ENCODE measurements around the gene GPC5.

The GPC5 gene

DNA sequence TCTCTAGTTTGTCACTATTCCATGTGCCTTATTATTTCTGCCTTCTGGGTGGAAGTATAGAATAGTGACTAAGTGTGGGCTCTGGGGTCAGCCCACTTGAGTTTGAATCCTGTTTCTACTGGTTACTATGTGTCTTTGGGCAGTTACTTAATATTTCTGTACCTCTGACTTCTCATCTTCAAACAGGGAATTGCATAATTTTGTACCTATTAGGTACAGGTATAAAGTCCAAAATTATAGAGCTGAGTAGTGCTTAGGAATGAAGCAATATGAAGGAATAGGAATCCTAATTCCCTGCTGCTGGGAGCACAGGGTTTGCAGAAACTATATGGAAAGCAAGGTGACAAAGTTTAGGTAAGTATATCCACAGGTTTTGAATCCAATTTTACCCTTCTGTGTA, 564.5 kb downstream of the GPC5 start:
- no peak for DNase-seq (ENCODE audit: low read depth in 2 of 2)

DNA sequence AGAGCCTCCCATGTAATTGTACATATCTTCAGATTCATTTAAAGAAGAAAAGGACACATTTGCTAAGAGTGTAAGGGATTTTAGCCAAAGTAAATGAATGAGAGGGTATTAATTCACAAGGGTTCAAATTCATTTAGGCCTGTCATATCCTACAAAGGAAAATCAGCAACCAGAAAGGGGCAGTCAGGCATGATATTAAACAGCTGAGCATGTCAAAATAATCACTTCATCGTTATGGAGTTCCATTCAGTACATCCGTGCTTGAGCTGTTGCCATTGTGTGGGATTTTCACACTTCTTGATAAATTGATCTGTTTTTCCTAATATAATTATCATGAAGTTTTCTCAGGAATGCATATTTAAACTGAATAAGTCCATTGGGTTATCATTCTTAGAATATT, 567.1 kb downstream of the GPC5 start:
- DNase-seq (ENCODE audit: low read depth in 2 of 2): no peak

DNA sequence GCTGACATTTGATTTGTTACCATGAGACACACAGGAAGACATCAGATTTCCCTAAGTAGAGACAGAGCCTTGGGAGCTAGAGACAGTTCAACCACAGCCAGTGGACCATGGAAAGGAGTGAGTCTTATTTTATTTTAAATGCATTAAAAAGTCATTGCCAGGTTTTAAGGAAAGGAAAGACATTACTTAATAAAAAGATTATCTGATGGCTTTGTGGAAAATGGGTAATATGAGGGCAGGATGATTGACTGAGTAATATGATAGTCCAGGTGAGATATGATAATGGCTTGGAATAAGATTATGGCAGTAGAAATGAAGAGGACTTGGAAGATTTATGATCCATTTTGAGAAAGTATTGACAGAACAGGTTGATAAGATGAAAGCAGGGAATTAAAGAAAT, 580.1 kb downstream of the GPC5 start:
- no peak for DNase-seq (ENCODE audit: low read depth in 2 of 2)

DNA sequence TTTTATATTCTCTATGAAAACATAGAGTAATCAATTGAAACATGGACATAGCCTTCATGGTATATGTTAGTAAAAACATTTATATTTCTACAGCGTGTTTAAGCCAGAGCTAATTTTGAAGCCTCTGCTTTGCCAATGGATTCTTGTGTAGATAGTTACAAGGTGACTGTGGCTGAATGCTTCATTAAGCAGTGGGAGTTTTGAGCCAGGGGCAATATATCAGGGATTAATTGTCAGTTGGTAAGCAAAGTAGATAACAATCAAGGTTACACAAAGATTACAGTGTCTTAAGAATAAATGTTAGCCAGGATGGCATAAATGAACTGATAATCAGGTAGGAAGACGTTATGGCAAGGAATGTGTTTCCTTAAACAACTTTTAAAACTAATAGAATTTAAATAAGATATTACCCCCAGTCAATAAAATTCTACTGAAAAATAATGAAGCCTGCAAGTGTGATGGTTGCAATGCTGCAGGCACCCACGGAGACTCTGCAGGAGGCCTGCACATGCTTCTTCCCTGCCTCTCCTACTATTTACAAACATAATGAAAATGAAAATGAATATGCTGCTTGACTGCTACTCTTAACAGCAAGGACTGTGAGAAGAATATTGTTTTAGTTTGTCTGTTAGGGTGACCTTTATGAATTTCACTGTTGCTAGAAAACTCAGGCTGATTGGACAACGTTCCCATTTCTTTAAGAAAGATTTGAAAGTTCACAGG, 588.5 kb downstream of the GPC5 start:
- DNase-seq (ENCODE audit: low read depth in 2 of 2): no peak

DNA sequence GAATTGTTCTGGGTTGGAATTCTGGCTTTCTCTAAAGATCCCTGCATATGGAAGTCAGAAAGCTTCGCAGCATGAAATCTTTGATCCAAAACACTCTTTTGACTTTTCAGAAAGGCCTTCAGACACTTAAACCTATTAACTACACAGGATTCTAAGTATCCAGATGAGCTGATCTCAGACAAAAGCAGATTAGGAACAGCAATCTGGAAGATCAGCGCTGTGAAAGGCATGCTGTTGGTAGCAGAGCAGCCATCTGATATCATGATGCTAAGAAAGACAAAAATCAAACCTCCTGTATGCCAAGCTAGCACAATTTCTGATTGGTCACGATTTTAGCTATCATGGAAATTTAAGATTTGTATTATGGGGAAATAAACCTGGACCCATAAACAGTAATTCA, 589.9 kb downstream of the GPC5 start:
- no peak for DNase-seq (ENCODE audit: low read depth in 2 of 2)

DNA sequence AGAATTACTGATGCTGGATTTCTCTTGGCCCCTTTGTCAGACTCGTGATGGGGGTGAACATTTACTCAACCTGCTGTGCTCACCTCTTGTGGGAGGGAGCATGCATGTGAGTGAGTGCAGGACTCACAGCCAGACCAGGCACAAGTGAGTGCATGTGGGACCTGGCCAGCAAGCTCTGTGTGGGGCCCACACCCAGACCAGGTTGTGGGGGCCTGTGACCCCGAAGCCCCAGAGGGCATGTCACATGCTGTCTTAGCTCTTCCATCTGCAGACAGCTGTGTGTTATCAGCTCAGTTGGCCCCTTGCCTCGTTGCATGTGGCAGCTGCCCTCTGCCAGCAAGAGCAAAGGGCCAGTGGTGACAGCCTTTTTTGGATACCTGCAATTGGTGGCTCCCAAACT, 614.4 kb downstream of the GPC5 start:
- no peak for DNase-seq (ENCODE audit: low read depth in 2 of 2)

DNA sequence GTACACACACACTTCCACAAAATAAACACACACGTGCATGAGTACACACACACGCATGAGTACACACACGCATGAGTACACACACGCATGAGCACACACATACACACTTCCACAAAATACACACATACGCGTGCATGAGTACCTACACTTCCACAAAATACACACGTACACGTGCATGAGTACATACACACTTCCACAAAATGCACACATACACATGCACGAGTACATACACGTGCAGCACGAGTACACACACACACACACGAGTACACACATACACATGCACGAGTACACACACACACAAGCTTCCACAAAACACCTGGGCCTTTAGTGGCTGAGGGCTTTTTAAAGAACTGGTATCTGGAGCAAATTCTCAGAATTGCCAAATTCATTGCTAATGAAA, 619.3 kb downstream of the GPC5 start:
- DNase-seq (ENCODE audit: low read depth in 2 of 2): no peak

DNA sequence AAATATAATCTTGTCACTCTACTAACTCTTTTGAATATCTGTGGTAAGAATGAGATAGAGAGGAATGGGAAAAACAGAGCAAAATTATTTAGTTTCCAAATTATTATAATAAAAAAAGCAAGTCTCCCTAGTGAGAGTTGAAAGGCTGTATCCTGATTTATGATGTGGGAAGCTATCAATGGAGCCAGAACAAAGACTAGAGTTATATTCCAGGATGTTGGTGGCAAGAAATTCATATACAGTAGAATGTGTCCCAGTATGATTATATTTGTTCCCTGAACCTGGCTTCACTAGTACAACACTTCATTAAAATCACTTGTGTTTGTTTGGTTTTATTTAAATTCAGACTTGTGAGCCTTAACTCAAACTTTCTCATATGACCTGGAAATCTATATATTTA, 630.3 kb downstream of the GPC5 start:
- DNase-seq (ENCODE audit: low read depth in 2 of 2): no peak

DNA sequence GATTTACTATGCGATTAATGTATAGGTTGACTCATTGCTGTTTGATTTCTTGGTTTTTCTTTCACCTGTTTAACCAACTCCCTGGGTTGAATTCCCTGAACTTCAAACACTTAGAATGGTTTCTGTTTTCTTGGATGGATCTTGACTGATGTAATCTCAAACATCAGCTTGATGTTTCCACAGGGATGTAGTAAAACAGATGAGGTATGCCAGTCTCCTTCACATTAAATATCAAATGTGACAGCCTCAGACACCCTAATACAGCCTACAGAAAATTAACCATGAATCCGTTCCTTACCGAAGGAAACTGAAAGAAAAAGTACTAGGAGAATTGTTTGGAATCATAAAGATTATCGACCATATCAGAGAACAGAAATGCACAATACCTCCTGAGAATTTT, 631.2 kb downstream of the GPC5 start:
- DNase-seq (ENCODE audit: low read depth in 2 of 2): no peak

DNA sequence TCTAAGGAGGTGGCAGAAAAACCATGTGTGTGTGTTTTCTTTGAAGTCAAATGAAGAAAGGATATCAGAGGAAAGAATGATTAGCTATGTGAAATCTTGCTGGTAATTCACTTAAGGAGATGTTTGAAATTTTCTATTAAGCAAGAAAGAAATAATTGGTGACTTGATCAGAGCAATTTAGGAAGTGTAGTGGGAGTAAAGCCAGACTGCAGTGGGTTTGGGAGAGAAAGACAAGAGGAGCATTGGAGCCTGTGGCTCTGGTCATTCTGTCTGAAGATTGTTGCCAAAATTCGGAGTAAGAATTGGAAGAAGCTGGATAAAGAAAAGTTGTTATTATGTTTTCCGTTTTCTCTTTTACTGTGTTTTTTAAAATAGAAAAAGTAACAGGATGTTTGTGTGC, 640.5 kb downstream of the GPC5 start:
- DNase-seq (ENCODE audit: low read depth in 2 of 2): no peak

DNA sequence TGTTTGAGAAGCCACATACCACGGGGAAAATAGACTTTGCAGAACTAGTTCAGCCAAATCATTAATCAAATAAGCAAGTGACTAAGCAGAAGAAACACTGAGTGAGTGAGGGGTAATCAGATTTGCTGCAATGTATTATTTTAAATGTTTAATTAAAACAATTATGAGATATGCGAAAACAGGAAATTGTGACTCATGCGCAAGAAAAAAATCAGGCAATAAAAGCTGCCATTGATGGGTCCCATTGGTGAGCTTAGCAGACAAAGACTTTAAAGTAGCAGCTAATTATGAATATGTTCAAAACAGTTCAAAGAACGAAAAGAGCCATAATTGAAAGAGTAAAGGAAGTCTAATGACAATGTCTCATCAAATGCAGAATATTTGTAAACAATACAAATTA, 644.1 kb downstream of the GPC5 start:
- no peak for DNase-seq (ENCODE audit: low read depth in 2 of 2)

DNA sequence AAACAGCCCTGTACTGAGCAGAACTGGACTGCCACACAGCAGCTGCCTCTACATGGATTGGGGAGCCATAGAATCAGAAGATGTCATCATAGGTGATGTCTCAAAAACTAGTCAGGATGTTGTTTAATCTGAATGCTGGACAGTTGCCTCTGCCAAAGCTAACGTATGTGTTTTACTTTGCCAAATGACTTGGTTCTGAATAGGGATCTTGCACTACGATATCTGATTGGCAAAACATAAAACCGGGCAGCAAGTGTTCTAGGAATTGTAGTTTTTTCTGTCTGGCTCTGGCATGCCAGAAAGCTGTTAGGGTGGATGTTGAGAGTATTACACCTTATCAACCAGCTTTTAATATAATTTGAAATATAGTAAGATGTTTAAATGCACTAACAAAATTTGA, 645.9 kb downstream of the GPC5 start:
- no peak for DNase-seq (ENCODE audit: low read depth in 2 of 2)

DNA sequence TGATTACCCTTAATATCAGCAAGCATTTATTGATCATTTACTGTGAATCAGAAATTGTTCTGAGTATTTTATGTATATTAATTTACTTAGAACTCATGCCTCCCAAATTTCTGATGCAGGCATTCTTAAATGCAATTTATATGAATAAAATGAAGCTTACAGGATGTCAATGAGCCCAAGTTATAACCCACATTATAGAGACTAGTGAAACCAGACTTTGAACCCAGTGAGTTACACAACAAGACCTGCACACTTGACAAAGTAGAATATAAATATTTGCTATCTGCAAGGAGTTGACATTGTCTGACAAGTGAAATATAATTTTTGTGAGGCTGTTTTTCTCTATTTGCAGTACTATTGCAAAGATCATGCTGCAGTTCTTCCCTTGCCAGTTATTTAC, 656.0 kb downstream of the GPC5 start:
- DNase-seq (ENCODE audit: low read depth in 2 of 2): no peak

DNA sequence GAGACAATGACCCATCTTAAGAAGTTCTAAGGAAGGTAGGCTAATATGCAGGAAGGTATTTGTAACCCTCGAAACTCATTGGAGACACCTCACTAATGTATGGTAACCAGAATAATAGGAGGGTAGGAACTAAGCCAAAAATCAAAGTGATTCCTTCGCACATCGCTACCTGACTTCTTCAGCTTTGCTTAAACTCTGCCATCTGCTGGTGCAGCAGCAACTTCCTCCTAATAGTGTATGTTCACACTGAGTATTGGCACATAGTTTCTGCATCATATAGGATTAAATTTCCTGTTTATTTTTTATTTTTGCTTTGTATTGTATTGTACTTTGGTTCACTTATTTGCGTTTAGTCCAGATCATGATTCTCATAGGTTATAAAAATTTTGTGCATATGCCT, 676.2 kb downstream of the GPC5 start:
- no peak for DNase-seq (ENCODE audit: low read depth in 2 of 2)

DNA sequence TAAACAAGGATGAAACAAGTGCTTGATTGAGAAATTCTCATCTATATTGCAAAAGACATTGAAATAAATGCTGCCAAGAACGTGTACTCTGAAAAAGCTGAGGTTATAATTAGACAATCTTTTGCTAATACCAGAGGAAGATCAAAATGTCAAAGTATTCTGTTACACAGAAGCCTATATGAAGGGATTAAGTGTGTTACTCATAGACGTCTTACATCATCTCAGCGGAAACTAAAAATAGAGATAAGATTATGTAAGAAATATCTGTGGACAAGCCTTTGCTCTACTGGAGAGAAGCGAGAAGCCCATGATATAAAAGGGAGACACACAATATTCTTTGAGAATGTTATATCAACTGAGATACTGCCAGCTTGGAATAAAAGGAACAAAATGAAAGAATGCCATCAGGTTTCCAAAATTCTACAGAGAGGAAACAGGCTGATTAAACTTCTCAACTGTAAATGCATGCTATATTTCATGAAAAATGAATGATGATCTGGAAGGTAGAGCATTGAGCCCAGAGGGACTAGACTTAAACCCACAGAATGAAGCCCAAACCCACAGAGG, 699.0 kb downstream of the GPC5 start:
- no peak for DNase-seq (ENCODE audit: low read depth in 2 of 2)

DNA sequence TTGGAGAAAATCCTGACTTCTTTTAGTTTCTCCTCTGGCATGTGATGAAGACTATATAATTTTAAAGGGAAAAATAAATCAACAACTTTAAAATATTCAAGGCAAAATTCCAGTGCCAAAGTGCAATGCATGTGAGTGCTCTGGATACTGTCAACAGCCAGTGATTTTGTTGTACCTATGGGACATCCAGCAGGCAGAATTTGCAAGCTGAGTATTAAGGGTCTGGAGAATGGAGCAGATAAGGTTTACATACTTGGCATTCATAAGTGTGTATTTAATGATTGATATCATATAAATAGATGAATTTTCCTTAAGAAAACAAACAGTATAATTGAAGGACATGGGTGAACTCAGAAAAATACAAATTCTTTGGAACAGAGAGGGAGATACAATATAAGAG, 703.4 kb downstream of the GPC5 start:
- DNase-seq (ENCODE audit: low read depth in 2 of 2): no peak

DNA sequence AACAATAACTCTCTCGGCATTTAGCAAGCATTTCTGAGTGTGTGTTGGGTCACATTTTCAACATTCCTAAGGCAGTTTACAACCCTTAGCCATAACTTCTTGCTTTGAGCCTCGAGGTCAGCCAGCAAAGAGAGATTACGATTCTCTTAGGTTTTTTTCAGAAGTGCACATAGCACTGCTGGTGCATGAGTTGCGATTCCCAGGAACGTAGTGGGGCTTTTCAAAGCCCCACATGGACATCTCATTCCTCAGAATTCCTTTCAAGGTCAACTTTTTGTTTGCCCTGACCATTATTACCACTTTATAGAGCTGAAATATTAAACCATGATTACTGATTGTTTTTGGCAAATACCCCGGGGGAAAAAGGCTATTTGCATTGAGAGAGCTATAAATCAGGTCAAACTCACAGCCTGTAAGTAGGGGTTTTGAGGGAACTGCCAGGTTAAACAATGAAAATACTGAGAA, 705.3 kb downstream of the GPC5 start:
- DNase-seq (ENCODE audit: low read depth in 2 of 2): peak in 1 of 2 experiments; percentile 10

DNA sequence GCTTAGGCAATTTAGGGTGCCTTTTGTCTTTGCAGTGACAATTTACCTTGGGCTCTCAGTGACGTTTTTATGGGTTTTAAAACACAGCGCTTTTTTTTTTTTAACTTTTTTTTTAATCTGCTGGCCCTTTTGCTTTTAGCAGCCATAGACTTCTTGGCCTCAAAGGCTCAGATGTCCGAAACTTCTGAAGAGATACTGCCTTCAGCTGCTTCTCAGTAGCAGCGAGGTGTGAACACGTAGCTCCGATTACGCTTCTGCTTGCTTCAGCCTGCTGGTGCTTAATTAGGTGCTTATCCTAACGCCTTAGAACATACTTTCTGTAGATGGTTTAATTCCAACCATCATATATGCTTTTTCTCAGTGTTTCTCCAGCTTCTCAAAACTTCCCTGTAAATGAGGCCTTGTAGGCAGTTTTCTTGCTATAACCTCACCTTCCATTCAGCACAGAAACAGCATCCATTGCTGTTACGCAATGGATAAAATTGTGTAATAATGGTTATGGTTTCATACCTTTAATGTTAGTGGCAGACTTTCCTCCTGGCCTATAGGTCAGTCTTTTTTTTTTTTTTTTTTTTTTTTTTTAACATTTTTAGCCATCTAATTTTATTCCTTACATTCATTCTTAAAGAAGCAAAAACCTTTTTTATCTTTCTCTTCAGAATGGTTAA, 723.9 kb downstream of the GPC5 start:
- DNase-seq (ENCODE audit: low read depth in 2 of 2): no peak

DNA sequence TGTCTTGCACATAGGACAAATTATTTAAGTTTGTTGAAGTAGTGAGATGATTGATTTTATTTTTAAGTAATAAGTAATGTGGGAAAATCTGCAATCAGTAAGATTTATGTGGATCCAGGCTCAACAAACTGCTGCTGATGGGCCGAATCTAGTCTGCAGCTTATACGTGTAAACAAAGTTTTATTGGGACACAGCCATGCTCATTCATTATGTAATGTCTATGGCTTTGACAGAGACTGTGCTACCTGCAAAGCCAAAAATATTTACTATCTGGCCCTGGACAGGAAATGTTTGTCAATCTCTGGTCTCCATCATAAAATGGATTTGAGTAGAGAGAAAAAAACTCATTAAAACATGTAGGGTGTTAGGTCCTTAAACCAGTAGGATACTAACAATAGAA, 728.0 kb downstream of the GPC5 start:
- DNase-seq (ENCODE audit: low read depth in 2 of 2): no peak

DNA sequence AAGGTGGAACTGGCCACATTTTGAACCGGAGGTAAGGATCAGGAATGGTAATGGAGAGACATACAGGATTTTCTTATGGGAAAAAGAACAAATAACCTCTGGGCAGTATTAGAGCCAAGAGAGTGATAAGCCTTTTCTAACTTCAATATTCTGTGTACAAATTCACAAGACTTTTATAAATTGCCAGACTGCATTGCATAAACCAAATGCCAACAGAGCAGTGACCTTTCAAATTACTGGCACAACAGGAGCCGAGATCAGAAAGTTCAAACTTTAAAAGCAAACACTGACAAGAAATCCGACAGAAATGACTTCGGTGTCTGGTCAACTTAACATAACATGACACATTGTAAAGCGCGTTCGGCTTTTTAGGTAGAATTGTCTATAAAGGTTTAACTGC, 737.1 kb downstream of the GPC5 start:
- DNase-seq (ENCODE audit: low read depth in 2 of 2): no peak

DNA sequence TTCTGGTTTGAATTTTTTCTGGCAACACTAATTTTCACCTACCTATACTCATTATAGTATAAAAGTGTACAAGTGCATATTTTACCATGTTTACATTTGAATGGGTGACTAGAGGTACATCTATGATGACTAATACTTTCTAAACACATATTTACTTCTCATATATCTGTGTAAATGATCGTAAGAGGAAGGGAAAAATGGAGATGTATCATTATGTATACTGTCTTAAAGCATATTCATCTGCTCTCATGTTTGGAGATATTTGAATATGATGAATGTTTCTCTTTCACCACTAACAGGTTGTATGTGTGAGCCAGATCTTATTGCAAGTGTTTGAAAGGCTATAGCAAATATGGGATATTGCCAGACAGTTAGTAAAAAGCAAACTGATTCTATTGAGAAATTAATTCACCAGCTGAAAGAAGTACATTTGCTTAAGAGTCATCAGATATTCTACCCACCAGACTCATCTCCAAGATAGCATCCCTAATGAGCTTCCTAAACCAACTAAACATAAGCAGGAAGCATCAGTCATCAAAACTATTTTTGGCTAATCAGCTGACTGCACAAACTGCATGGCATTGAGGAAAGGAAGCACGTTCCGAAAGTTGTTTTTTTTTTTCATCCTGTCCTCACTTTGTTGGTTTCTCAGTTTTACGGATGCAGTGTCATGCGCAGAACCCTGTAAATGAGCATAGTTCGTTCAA, 738.2 kb downstream of the GPC5 start:
- no peak for DNase-seq (ENCODE audit: low read depth in 2 of 2)

DNA sequence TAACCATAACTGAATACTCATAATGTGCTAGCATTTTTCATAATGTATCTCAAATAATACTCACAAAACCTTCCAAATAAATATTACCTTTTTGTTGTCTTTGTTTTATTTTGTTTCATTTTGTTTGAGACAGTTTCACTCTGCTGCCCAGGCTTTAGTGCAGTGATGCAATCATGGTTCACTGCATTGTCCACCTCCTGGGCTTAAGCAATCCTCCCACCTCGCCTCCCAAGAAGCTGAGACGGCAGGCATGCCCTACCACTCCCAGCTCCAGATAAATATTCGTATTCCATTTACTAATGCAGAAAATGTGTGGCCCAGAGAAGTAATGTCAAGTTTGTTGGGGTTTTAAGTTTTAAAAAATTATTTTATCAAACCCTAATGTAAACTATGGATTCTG, 739.1 kb downstream of the GPC5 start:
- no peak for DNase-seq (ENCODE audit: low read depth in 2 of 2)

DNA sequence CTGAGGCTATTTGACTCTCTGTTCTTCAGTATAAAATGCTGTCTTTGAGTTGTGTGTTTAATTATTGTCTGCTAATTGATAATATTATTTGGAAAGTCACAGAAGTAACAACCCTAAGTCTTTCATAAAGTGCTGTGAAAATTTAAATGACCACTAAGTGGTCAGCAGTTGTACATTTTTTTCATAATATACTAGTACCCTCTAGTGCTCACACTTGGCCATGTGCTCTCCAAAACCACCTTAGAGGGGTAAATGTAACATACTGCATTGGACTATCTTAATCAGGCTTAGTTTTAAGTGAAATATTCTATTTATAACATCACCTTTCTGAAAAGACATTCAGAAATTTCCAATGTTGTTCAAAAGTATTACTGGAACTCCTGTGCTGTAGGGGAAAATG, 745.3 kb downstream of the GPC5 start:
- no peak for DNase-seq (ENCODE audit: low read depth in 2 of 2)

All from fibroblast of skin of left biceps (primary cell).